RWPE2 (cell line): ENCODE results near the gene SLC9A5.

Experiments
- ATAC-seq: fragments of 200-7000 bp; cut with Tn5 transposase; 3 replicates; pipeline ENCODE4 v1.9.1; 2021; ENCODE audit warnings: low read depth
- DNase-seq: peaks from one replicate; pipeline ENCODE4 v3.0.0-alpha.2; 2020; ENCODE audit warnings: low spot score
- H3K27ac ChIP-seq: fragments of 450-650 bp; 2 replicates; pipeline ENCODE4 v1.5.1; 2017; ENCODE audit warnings: mild to moderate bottlenecking; ENCODE audit not compliant: poor library complexity, severe bottlenecking
- H3K27me3 ChIP-seq: fragments of 250-450 bp; sonication (Bioruptor Pico); 2 replicates; pipeline ENCODE4 v1.5.1; 2021; ENCODE audit warnings: mild to moderate bottlenecking, moderate library complexity; ENCODE audit not compliant: insufficient read depth, poor library complexity, severe bottlenecking
- H3K36me3 ChIP-seq: fragments of 250-450 bp; sonication (Bioruptor Pico); 2 replicates; pipeline ENCODE4 v1.5.1; 2020; ENCODE audit warnings: low read depth, mild to moderate bottlenecking, moderate library complexity
- H3K4me1 ChIP-seq: fragments of 250-450 bp; sonication (Bioruptor Pico); 2 replicates; pipeline ENCODE4 v1.5.1; 2021; ENCODE audit warnings: mild to moderate bottlenecking, moderate library complexity; ENCODE audit not compliant: insufficient read depth, poor library complexity, severe bottlenecking
- H3K4me3 ChIP-seq: fragments of 250-450 bp; sonication (Bioruptor Pico); 2 replicates; pipeline ENCODE4 v1.5.1; 2021; ENCODE audit warnings: mild to moderate bottlenecking, moderate library complexity; ENCODE audit not compliant: severe bottlenecking
- H3K9me3 ChIP-seq: fragments of 250-450 bp; sonication (Bioruptor Pico); 2 replicates; pipeline ENCODE4 v1.5.1; 2021; ENCODE audit warnings: mild to moderate bottlenecking, moderate library complexity; ENCODE audit not compliant: severe bottlenecking
- CTCF ChIP-seq: fragments of 450-650 bp; IDR thresholded peaks from one replicate; pipeline ENCODE4 v1.5.1; 2017; ENCODE audit warnings: mild to moderate bottlenecking, moderate library complexity; ENCODE audit not compliant: poor library complexity, severe bottlenecking

SLC9A5 gene

GRCh38 chr16:67209565-67209964 is 39.2 kb upstream of the SLC9A5 start:
- no peak overlapping the region for H3K27ac ChIP-seq
- DNase-seq = peak; percentile 59
- peaks cover 51% of the 10 kb centered on the region for H3K4me1 ChIP-seq
- no peaks in the 10 kb centered on the region for H3K27me3 ChIP-seq
- TF ChIP-seq CTCF = no peak
- no peaks in the 10 kb centered on the region; the same call in 1 of the 2 replicates for H3K36me3 ChIP-seq
- ATAC-seq = no peak
- H3K9me3 ChIP-seq = no peaks in the 10 kb centered on the region
- H3K4me3 ChIP-seq = no peak overlapping the region

- no peak for TF ChIP-seq CTCF
- Histone ChIP-seq H3K9me3 (no peaks in the 10 kb centered on the region), H3K27me3 (no peaks in the 10 kb centered on the region), H3K36me3 (no peaks in the 10 kb centered on the region), H3K4me3 (no peak overlapping the region), H3K27ac (no peak overlapping the region), H3K4me1 (peaks cover 51% of the 10 kb centered on the region)
- ATAC-seq = no peak
- peak; percentile 58 for DNase-seq
Observed at GRCh38 chr16:67210069-67210937, 38.5 kb upstream of the SLC9A5 start.

GRCh38 chr16:67211674-67212073 is 37.1 kb upstream of the SLC9A5 start:
- no peak for TF ChIP-seq CTCF
- H3K4me1 ChIP-seq = peaks cover 48% of the 10 kb centered on the region
- H3K36me3 ChIP-seq = no peaks in the 10 kb centered on the region
- DNase-seq (no peak), ATAC-seq (no peak)
- peak overlapping the region; percentile 95 for H3K27ac ChIP-seq
- no peak overlapping the region for H3K4me3 ChIP-seq
- no peaks in the 10 kb centered on the region for H3K9me3 ChIP-seq
- H3K27me3 ChIP-seq = no peaks in the 10 kb centered on the region

GRCh38 chr16:67212766-67213165 is 36.0 kb upstream of the SLC9A5 start:
- peak overlapping the region; percentile 95 for H3K27ac ChIP-seq
- peaks cover 37% of the 10 kb centered on the region for H3K4me1 ChIP-seq
- H3K36me3 ChIP-seq = no peaks in the 10 kb centered on the region
- no peaks in the 10 kb centered on the region for H3K9me3 ChIP-seq
- no peak for TF ChIP-seq CTCF
- ATAC-seq = peak; percentile 72
- no peak for DNase-seq
- no peak overlapping the region for H3K4me3 ChIP-seq
- H3K27me3 ChIP-seq = no peaks in the 10 kb centered on the region
